Coronary artery (tissue), 2 donors: Measurements from ENCODE around the gene IDUA.

Source experiments
- DNase-seq: peaks from one replicate; pipeline ENCODE4 v3.0.0-alpha.2; 2017; ENCODE audit warnings: low spot score
- H3K27ac ChIP-seq, 2 donors: fragments of 200-600 bp; sonication (generic); one replicate each; pipeline ENCODE4 v1.5.1; 2016 to 2019
- H3K4me3 ChIP-seq: fragments of 200-600 bp; sonication (generic); 2 replicates; pipeline ENCODE4 v1.5.1; 2016; ENCODE audit warnings: mild to moderate bottlenecking, moderate library complexity
- CTCF ChIP-seq: fragments of 200-600 bp; sonication (generic); IDR thresholded peaks from one replicate; pipeline ENCODE4 v1.5.1; 2019; ENCODE audit warnings: antibody characterized with exemption

The IDUA gene

GRCh38 chr4:1009542-1010394, 22.9 kb downstream of the IDUA start:
- H3K4me3 ChIP-seq = peak overlapping the region; percentile 85
- H3K27ac ChIP-seq = peak overlapping the region; percentile 71 to 82
- no peak for TF ChIP-seq CTCF
- DNase-seq = peak; percentile 85

- no peak for TF ChIP-seq CTCF
- H3K27ac ChIP-seq = peak overlapping the region; percentile 71 to 82
- peak overlapping the region; percentile 85 for H3K4me3 ChIP-seq
- DNase-seq = peak; percentile 92
These were observed 23.7 kb downstream of the IDUA start for GRCh38 chr4:1010395-1011021.

- Histone ChIP-seq H3K4me3 (peak within 1 kb of the TSS; percentile 85), H3K27ac (peak within 1 kb of the TSS; percentile 71 to 82)
- peak; percentile 91 for DNase-seq
- no peak for TF ChIP-seq CTCF
These were observed 24.3 kb downstream of the IDUA start, which contains the start of gene FGFRL1 for GRCh38 chr4:1011022-1011665. Gene FGFRL1 (plus strand): TSS chr4:1011626. CDS start chr4:1012486, 860 bp downstream.

GRCh38 chr4:1011666-1012033, 24.8 kb downstream of the IDUA start:
- Histone ChIP-seq H3K4me3 (peak overlapping the region; percentile 85), H3K27ac (peak overlapping the region in 1 of 2 donors; percentile 82)
- DNase-seq = no peak
- no peak for TF ChIP-seq CTCF

GRCh38 chr4:1012034-1012739, 25.3 kb downstream of the IDUA start:
- no peak for TF ChIP-seq CTCF
- no peak for DNase-seq
- peak overlapping the region in 1 of 2 donors; percentile 82 for H3K27ac ChIP-seq
- peak overlapping the region; percentile 85 for H3K4me3 ChIP-seq

- Histone ChIP-seq H3K4me3 (no peak overlapping the region), H3K27ac (no peak overlapping the region)
- no peak for TF ChIP-seq CTCF
- DNase-seq = no peak
These were observed 26.6 kb downstream of the IDUA start for GRCh38 chr4:1013225-1014073.
